Right lobe of liver (tissue), 6 donors: Measurements from ENCODE around the gene C2CD4B. TPM values are rescaled to one million over a fixed set of nuclear protein-coding genes. Genes with fewer than 3 reads are reported as not detected.

Experiments
- ATAC-seq, 4 donors: fragments of 200-7000 bp; cut with Tn5 transposase; one replicate each; pipeline ENCODE4 v1.9.1; 2020; ENCODE audit warnings: mild to moderate bottlenecking in 4 of 4, moderate library complexity in 4 of 4
- DNase-seq, 3 donors: peaks; one replicate each; pipeline ENCODE4 v3.0.0-alpha.2; 2020
- H3K27ac ChIP-seq, 3 donors: fragments of 200-600 bp; one replicate each; pipeline ENCODE4 v1.8.0; 2022
- H3K27me3 ChIP-seq, 2 donors: fragments of 200-600 bp; one replicate each; pipeline ENCODE4 v1.8.0; 2022
- H3K36me3 ChIP-seq, 4 donors: fragments of 200-600 bp; sonication (generic) in 1 of 4; one replicate each; pipeline versions ENCODE4 v1.5.1 to v1.8.0; 2017 to 2022; ENCODE audit warnings: control low read depth in 1 of 4
- H3K4me1 ChIP-seq, 4 donors: fragments of 200-600 bp; sonication (generic) in 1 of 4; one replicate each; pipeline versions ENCODE4 v1.5.1 to v1.8.0; 2017 to 2022; ENCODE audit warnings: control low read depth in 1 of 4
- H3K4me3 ChIP-seq, 3 donors: fragments of 200-600 bp; one replicate each; pipeline ENCODE4 v1.8.0; 2022
- H3K9me3 ChIP-seq, 4 donors: fragments of 200-600 bp; sonication (generic) in 1 of 4; one replicate each; pipeline versions ENCODE4 v1.5.1 to v1.8.0; 2017 to 2022; ENCODE audit warnings: control low read depth in 1 of 4
- POLR2A ChIP-seq: fragments of 450-650 bp; IDR thresholded peaks from one replicate; pipeline ENCODE4 v1.6.1; 2017; ENCODE audit warnings: antibody characterized with exemption, mild to moderate bottlenecking
- WGBS: methylation state at CpG from one replicate; pipeline ENCODE4 v1.1.6; 2018; ENCODE audit warnings: low coverage, low lambda C conversion rate; ENCODE audit not compliant: insufficient coverage; ENCODE audit errors: missing lambda C conversion rate; 5-methylcytosine and 5-hydroxymethylcytosine counted together
- intact Hi-C, 2 donors: fragments of 100-400 bp; cut with DNase I; formaldehyde crosslinking; loops; one replicate each; pipeline versions ENCODE4 v1.11.2 to v1.14.1; 2022
- total RNA-seq, 6 experiments: library from RNA; depleted of rRNA in 2 of 6; stranded (reverse); fragments of >200 nt in 2 of 6; fragmentation: NEBNext Ultra II Directional in 3 of 6; extraction: Animal tissue kit (Norgen Biotek cat#: 25700) in 3 of 6; gene quantifications; one replicate each; pipeline versions ENCODE4 v1.1.0 to v1.2.4, GENCODE V29; 2016 to 2023
- TF ChIP-seq, protein P1 (sequence below), 4 donors: fragments of 200-600 bp in 3 of 4; fragments of 450-650 bp in 1 of 4; IDR thresholded peaks; one replicate each; pipeline versions ENCODE4 v1.5.1 to v1.8.0; 2016 to 2022; ENCODE audit warnings: antibody characterized with exemption in 4 of 4, mild to moderate bottlenecking in 2 of 4
- donor health status: DM: no; HTN: yes; CAD: no.
- donor health status: DM: no; HTN: no; CAD: no.
- donor health status: DM: no; HTN: no; CAD: no.
- donor health status: DM: no; HTN: yes; CAD: no.
- donor health status: DM: no; HTN: yes; CAD: no.

Gene C2CD4B
- total RNA-seq, 6 experiments from 2014 or later = 0.37 to 4.6 (median 1.4) TPM

DNA sequence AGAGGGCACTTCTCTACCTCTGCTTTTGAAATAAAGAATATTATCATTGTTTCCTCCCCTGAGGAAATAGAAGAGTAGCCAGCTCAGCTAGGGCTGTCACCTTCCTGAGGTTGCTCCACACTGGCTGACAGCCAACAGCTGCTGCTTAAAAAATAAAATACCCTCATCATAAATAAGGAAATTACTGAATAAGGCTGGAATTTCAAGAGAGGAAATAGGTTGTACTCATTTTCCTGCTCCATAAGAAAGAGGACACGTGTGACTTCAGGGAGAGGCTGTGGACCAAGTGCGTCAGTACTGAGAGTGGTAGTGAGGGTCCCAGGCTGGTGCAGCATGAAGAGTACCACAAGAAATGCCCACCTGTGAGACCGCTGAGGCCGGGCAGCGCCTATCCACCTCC is 8.1 kb upstream of the C2CD4B start:
- H3K4me3 ChIP-seq = no peak overlapping the region
- no peaks in the 10 kb centered on the region for H3K27me3 ChIP-seq
- TF ChIP-seq, protein P1, sequence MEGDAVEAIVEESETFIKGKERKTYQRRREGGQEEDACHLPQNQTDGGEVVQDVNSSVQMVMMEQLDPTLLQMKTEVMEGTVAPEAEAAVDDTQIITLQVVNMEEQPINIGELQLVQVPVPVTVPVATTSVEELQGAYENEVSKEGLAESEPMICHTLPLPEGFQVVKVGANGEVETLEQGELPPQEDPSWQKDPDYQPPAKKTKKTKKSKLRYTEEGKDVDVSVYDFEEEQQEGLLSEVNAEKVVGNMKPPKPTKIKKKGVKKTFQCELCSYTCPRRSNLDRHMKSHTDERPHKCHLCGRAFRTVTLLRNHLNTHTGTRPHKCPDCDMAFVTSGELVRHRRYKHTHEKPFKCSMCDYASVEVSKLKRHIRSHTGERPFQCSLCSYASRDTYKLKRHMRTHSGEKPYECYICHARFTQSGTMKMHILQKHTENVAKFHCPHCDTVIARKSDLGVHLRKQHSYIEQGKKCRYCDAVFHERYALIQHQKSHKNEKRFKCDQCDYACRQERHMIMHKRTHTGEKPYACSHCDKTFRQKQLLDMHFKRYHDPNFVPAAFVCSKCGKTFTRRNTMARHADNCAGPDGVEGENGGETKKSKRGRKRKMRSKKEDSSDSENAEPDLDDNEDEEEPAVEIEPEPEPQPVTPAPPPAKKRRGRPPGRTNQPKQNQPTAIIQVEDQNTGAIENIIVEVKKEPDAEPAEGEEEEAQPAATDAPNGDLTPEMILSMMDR (IDR thresholded peaks at IDR 0.05) = no peak
- no peak for TF ChIP-seq POLR2A
- no peaks in the 10 kb centered on the region for H3K36me3 ChIP-seq
- no peaks in the 10 kb centered on the region for H3K9me3 ChIP-seq
- H3K27ac ChIP-seq = peak overlapping the region in 1 of 3 donors; percentile 31
- DNase-seq (peak in 1 of 3 donors; percentile 60), ATAC-seq (peak; percentile 53 to 87 (median 72))
- intact Hi-C loops = no loop called here
- 65% methylated on average over 5 of the region's 5 CpGs for WGBS
- H3K4me1 ChIP-seq = no peaks in the 10 kb centered on the region

DNA sequence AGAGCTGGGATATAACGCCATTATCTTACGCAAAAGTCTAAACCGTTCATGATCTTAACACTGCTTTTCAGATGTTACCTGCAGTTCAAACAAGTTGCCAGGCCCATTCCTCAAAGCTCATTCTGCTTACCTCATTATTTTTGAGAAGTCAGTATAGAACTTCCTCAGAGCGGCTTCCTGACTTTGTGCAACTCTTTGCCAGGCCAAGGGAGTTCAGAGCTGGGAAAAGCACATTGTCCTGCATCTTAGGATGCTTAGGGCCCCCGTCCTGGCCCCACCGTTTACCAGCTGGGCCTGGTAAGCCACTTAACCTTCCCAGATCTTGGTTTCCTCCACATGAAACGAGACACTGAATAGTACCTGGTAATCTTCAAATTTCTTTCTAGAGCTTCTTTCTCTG is 6.8 kb upstream of the C2CD4B start:
- Histone ChIP-seq H3K27ac (no peak overlapping the region), H3K4me3 (no peak overlapping the region), H3K36me3 (no peaks in the 10 kb centered on the region), H3K9me3 (no peaks in the 10 kb centered on the region), H3K4me1 (no peaks in the 10 kb centered on the region), H3K27me3 (peaks cover 0 to 2% of the 10 kb centered on the region in 2 donors)
- DNase-seq (no peak), ATAC-seq (peak in 2 of 4 donors; percentile 18 to 53)
- intact Hi-C loops = no loop called here
- WGBS = 60% methylated on average over 7 of the region's 7 CpGs
- no peak for TF ChIP-seq POLR2A
- TF ChIP-seq, protein P1 (IDR thresholded peaks at IDR 0.05) = no peak

GRCh38 chr15:62165793-62166375 is 799 bp upstream of the C2CD4B start:
- intact Hi-C loops = no loop called here
- peaks cover 5 to 24% of the 10 kb centered on the region in 2 donors for H3K27me3 ChIP-seq
- WGBS = 47% methylated on average over 10 of the region's 11 CpGs
- no peaks in the 10 kb centered on the region for H3K36me3 ChIP-seq
- peaks cover 0 to 7% (median 0%) of the 10 kb centered on the region in 4 donors for H3K4me1 ChIP-seq
- ATAC-seq = peak in 1 of 4 donors; percentile 11
- no peak for DNase-seq
- TF ChIP-seq, protein P1 (IDR thresholded peaks at IDR 0.05) = no peak
- no peak for TF ChIP-seq POLR2A
- no peak overlapping the region for H3K4me3 ChIP-seq
- no peaks in the 10 kb centered on the region for H3K9me3 ChIP-seq
- H3K27ac ChIP-seq = no peak overlapping the region

- Histone ChIP-seq H3K27me3 (peaks cover 5 to 24% of the 10 kb centered on the region in 2 donors), H3K9me3 (no peaks in the 10 kb centered on the region), H3K4me3 (peak overlapping the region; percentile 32 to 44 (median 41)), H3K27ac (peak overlapping the region in 2 of 3 donors; percentile 25 to 45), H3K36me3 (no peaks in the 10 kb centered on the region), H3K4me1 (peaks cover 0 to 7% (median 0%) of the 10 kb centered on the region in 4 donors)
- ATAC-seq (peak; percentile 35 to 61 (median 38)), DNase-seq (no peak)
- WGBS = no CpG with 5 or more reads among the region's 98 CpGs
- TF ChIP-seq, protein P1 (IDR thresholded peaks at IDR 0.05) = no peak
- TF ChIP-seq POLR2A = no peak
- intact Hi-C loops = no loop called here
Observed at GRCh38 chr15:62164396-62165103, 535 bp downstream of the C2CD4B start.
